Measurements from ENCODE around the gene ZNF276.

ZNF276 gene

GRCh38 chr16:89707695-89708094, 13.6 kb upstream of the ZNF276 start:
- TF ChIP-seq CTCF (IDR thresholded peaks at IDR 0.05) (no peak), ZFX (IDR thresholded peaks at IDR 0.05; ENCODE audit: borderline replicate concordance) (no peak)

GRCh38 chr16:89708481-89708931, 12.8 kb upstream of the ZNF276 start:
- TF ChIP-seq ZFX (IDR thresholded peaks at IDR 0.05; ENCODE audit: borderline replicate concordance) (no peak), CTCF (IDR thresholded peaks at IDR 0.05) (no peak)
- H3K27ac ChIP-seq, result no peak overlapping the region

More at GRCh38 chr16:89707695-89708094, 13.6 kb upstream of the ZNF276 start:
- no peak overlapping the region for H3K27ac ChIP-seq

- TF ChIP-seq ZFX (IDR thresholded peaks at IDR 0.05; ENCODE audit: borderline replicate concordance) (no peak), CTCF (IDR thresholded peaks at IDR 0.05) (no peak)
- no peak overlapping the region for H3K27ac ChIP-seq
Measured at GRCh38 chr16:89709166-89709565, 12.2 kb upstream of the ZNF276 start.

GRCh38 chr16:89709716-89710432, 11.5 kb upstream of the ZNF276 start:
- no peak overlapping the region for H3K27ac ChIP-seq
- TF ChIP-seq CTCF (IDR thresholded peaks at IDR 0.05), result no peak
- no peak for TF ChIP-seq ZFX (IDR thresholded peaks at IDR 0.05; ENCODE audit: borderline replicate concordance)

- TF ChIP-seq CTCF (IDR thresholded peaks at IDR 0.05), result no peak
- TF ChIP-seq ZFX (IDR thresholded peaks at IDR 0.05; ENCODE audit: borderline replicate concordance), result no peak
- peak overlapping the region; percentile 80 for H3K27ac ChIP-seq
Measured at GRCh38 chr16:89710709-89711564, 10.4 kb upstream of the ZNF276 start.

GRCh38 chr16:89711601-89712273, 9.6 kb upstream of the ZNF276 start:
- TF ChIP-seq ZFX (IDR thresholded peaks at IDR 0.05; ENCODE audit: borderline replicate concordance) (no peak), CTCF (IDR thresholded peaks at IDR 0.05) (no peak)
- H3K27ac ChIP-seq, result peak overlapping the region; percentile 80
